Choroid plexus epithelial cell (primary cell): ENCODE results near the gene ATXN7.

Source experiments
- DNase-seq: peaks from one replicate; pipeline ENCODE4 v3.0.0-alpha.2; 2010; ENCODE audit warnings: low read depth
- H3K4me3 ChIP-seq: 2 replicates; pipeline ENCODE4 v1.5.1; 2011; ENCODE audit warnings: low read depth, mild to moderate bottlenecking, control low read depth, low read length, moderate library complexity
- TF ChIP-seq, protein P1 (sequence below): conservative IDR thresholded peaks from 2 replicates; pipeline ENCODE4 v1.5.1; 2011; ENCODE audit warnings: low read depth, mild to moderate bottlenecking, control low read depth, inconsistent platforms, low read length, moderate library complexity

ATXN7 gene

DNA sequence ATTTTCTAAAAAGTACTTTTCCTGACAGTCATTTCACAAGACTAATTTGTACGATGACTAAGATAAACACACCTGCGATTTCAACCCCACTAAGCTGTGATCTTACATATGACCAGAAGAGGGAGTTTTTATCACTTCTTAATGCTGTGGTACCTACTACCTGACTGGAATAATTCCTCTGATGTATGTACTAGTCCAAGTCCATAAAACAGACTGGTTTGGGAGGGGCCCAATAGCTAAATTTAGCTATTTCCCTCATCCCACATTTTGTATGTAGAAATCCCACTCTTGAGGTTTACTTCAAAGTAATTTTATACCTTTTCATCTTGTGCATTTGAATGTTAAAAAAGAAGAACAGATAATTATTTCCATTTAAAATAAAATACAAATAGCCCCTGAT, 98.2 kb downstream of the ATXN7 start:
- H3K4me3 ChIP-seq = no peak overlapping the region
- TF ChIP-seq, protein P1, sequence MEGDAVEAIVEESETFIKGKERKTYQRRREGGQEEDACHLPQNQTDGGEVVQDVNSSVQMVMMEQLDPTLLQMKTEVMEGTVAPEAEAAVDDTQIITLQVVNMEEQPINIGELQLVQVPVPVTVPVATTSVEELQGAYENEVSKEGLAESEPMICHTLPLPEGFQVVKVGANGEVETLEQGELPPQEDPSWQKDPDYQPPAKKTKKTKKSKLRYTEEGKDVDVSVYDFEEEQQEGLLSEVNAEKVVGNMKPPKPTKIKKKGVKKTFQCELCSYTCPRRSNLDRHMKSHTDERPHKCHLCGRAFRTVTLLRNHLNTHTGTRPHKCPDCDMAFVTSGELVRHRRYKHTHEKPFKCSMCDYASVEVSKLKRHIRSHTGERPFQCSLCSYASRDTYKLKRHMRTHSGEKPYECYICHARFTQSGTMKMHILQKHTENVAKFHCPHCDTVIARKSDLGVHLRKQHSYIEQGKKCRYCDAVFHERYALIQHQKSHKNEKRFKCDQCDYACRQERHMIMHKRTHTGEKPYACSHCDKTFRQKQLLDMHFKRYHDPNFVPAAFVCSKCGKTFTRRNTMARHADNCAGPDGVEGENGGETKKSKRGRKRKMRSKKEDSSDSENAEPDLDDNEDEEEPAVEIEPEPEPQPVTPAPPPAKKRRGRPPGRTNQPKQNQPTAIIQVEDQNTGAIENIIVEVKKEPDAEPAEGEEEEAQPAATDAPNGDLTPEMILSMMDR = peak; percentile 64
- peak; percentile 75 for DNase-seq

DNA sequence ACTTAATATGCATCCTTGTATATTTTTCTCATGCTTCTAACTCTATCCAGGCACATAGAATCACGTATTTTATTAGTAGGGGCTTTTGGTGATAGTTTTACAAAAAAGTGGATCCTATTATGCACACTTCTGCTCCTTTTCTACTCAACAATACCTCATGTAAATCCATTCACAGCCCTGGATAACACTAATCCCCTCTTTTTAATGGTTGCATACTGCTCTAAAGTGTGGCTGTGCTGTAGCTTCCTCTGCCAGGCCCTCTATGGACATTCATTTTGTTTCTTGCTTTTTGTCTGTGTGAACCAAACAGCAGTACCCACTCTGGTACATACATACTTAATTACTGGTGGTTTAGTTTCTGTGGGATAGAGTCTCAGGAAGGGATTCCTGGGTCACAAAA, 99.8 kb downstream of the ATXN7 start:
- no peak overlapping the region for H3K4me3 ChIP-seq
- no peak for DNase-seq
- TF ChIP-seq, protein P1 = no peak

DNA sequence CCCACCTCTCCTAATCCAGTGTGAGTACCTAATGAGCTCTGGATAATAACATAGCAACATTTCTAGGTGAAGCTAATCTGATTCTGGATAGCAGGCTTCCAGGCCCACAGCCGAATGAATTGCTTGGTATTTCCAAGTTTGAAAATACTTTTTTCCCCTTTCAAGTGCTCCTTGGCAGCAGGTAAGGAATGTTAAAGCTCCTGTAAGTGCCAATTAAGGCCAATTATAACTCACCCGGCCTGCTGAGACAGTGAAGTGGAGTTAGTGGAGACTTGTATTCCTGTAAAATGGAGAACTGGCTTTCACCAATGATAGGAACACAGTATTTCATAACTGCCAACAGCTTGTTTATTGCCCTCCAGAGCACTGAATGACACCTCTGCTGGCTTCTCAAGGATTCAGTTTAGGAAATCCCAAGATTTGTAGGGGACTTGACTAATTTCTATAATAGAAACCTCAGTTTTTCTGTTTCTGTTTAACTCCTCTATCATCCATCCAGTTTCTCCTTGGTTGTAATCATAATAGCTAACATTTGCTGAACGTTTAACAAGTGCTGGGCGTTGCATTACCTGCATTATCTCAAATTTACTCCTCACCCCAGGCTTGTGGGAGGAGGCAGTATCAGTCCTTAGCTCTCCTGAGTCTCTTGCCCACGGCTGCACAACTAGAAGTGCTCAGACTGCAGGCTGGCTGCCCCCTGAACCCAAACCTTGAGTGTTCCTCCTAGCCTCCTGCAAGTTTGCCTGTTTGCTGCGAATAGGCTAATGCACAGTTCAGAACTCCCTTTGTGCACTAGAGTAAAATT, 101.2 kb downstream of the ATXN7 start:
- DNase-seq = no peak
- TF ChIP-seq, protein P1 = no peak
- H3K4me3 ChIP-seq = no peak overlapping the region

DNA sequence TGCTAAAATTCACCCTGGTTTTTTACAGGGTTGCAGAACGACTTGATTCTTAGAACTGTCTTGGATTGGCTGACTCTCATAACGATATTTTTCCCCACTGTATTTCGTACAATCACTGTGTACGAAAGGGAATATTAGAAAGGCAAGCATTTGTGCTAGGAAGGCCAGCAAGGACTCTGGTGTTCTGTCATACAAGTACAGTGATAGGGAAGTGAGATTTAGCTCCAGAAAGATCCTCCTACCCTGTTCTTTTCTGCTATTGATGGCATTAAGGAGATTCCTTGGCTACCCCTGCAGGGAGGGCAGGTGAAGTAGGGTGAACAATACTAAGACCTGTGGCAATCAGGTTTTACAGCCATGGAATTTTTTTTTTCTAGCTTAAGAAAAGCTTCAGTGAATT, 102.3 kb downstream of the ATXN7 start:
- TF ChIP-seq, protein P1 = no peak
- DNase-seq = no peak
- H3K4me3 ChIP-seq = no peak overlapping the region

DNA sequence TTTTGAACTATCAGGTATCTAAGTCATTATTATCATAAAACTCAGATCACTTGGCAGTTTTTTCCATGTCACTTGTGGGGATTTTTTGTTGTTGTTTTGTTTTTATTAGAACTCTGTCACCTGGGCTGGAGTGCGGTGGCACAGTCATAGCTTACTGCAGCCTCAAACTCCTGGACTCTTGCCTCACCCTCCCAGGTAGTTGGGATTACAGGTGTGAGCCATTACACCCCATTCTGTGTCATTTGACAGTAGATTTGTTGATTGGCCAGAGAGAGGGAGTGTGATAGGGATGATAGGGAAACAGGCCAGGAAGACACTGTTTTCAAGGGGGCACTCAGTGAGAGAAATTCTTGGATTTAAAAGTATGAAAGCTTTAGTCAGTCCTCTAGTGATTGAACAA, 103.2 kb downstream of the ATXN7 start:
- no peak for DNase-seq
- TF ChIP-seq, protein P1 = no peak
- H3K4me3 ChIP-seq = no peak overlapping the region

DNA sequence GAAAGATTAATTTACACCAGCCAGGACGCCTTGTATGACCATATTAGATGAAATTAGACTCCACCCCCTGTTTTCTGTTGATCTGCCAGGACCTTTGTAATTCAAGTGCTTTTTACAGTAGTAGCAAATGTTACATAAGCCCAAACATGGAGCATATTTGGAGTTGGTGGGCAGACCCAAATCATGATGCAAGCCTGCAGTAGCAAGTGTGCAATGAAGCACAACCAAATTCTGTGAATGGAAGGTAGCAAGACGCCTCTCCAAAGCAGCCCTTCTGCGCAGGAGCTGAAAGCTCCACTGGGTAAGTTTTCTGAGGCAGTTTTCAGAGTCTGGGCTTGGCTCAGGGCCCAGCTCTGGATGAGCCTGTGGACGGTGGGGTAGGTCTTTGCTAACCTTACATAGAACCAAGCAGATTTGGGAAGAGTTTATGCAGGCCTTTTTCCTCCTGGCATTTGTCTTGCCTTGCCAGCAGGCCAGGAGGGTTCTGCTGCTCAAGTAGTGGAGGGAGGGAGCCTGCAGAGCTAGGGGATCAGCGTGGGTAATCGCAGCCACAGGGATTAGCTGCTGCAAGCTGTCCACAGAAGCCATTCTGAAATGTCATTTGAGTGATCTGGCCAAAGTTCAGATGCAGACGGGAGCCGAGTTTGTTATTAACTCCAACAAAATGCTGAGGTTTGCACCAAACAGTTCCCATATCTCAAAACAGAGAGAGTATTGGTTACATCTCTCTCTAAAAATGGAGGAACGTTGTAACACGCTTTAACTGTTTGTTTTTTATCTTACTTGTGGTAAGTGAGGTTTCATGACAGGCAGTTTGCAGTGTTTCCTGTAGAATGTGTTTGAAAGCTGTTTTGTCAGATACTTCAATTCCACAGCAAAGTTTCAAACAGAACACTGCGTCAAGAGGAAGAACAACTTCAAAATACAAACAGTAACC, 104.3 kb downstream of the ATXN7 start:
- TF ChIP-seq, protein P1 = no peak
- DNase-seq = peak; percentile 86
- peak overlapping the region; percentile 1 for H3K4me3 ChIP-seq
